ENCODE measurements around the gene ZNF234. TPM values are rescaled to one million over a fixed set of nuclear protein-coding genes. Genes with fewer than 3 reads are reported as not detected.
"Not testable (repeated sequence)": the region's sequence is repeated elsewhere in the genome, so short reads cannot be mapped to it uniquely, and the experiment has no call there.

The ZNF234 gene
- total and polyA plus RNA-seq, 8 donors = 2.0 to 7.2 (median 3.7) TPM

- TF ChIP-seq CTCF (IDR thresholded peaks at IDR 0.05) = no peak
- peak overlapping the region; percentile 63 to 71 (median 68) for H3K4me3 ChIP-seq
- DNase-seq (peak in 2 of 6 donors; percentile 23 to 44), ATAC-seq (peak in 2 of 4 donors; percentile 1 to 3), FAIRE-seq (no peak)
- intact Hi-C loops (cut with DNase I) = no loop called here
- peaks cover 0 to 13% (median 8%) of the 10 kb centered on the region in 3 donors for H3K4me1 ChIP-seq
- WGBS, 2 donors = 3% methylated on average over 18 of the region's 18 CpGs
- peaks cover 0 to 16% (median 0%) of the 10 kb centered on the region in 3 donors for H3K36me3 ChIP-seq
- peak overlapping the region in 1 of 4 donors; percentile 56 for H3K27ac ChIP-seq
- no peaks in the 10 kb centered on the region for H3K9me3 ChIP-seq
- no peaks in the 10 kb centered on the region for H3K27me3 ChIP-seq
Measured at GRCh38 chr19:44113784-44114390, 27.5 kb upstream of the ZNF234 start.

GRCh38 chr19:44121162-44121561, 20.2 kb upstream of the ZNF234 start:
- H3K27me3 ChIP-seq; DNase-seq; FAIRE-seq; H3K27ac ChIP-seq; ATAC-seq; H3K4me3 ChIP-seq; intact Hi-C loops (cut with DNase I); H3K4me1 ChIP-seq; H3K9me3 ChIP-seq: not testable (repeated sequence)
- H3K36me3 ChIP-seq = peaks cover 0 to 51% (median 8%) of the 10 kb centered on the region in 3 donors
- WGBS, 2 donors = 80 to 91% methylated on average over 4 of the region's 4 CpGs

GRCh38 chr19:44131955-44132354, 9.4 kb upstream of the ZNF234 start:
- H3K4me3 ChIP-seq = no peak overlapping the region
- no peak for ATAC-seq
- intact Hi-C loops (cut with DNase I) = no loop called here
- TF ChIP-seq CTCF (IDR thresholded peaks at IDR 0.05) = no peak
- H3K9me3 ChIP-seq = no peaks in the 10 kb centered on the region
- peaks cover 0 to 38% (median 10%) of the 10 kb centered on the region in 3 donors for H3K36me3 ChIP-seq
- FAIRE-seq = no peak
- no peaks in the 10 kb centered on the region for H3K27me3 ChIP-seq
- 94 to 99% methylated on average over 5 of the region's 5 CpGs for WGBS, 2 donors
- H3K4me1 ChIP-seq = no peaks in the 10 kb centered on the region
- H3K27ac ChIP-seq = no peak overlapping the region
- no peak for DNase-seq

GRCh38 chr19:44142059-44142433, 692 bp downstream of the ZNF234 start:
- peaks cover 0 to 4% (median 0%) of the 10 kb centered on the region in 3 donors for H3K4me1 ChIP-seq
- ATAC-seq (peak; percentile 15 to 42 (median 33)), DNase-seq (no peak), FAIRE-seq (no peak)
- peaks cover 0 to 9% (median 0%) of the 10 kb centered on the region in 3 donors for H3K36me3 ChIP-seq
- H3K27me3 ChIP-seq = no peaks in the 10 kb centered on the region
- intact Hi-C loops (cut with DNase I) = no loop called here
- 4% methylated on average over 13 of the region's 13 CpGs for WGBS, 2 donors
- H3K4me3 ChIP-seq = peak overlapping the region; percentile 57 to 94 (median 83)
- no peak overlapping the region for H3K27ac ChIP-seq
- no peak for TF ChIP-seq CTCF (IDR thresholded peaks at IDR 0.05)
- H3K9me3 ChIP-seq = no peaks in the 10 kb centered on the region

- DNase-seq (no peak), ATAC-seq (no peak), FAIRE-seq (no peak)
- TF ChIP-seq CTCF (IDR thresholded peaks at IDR 0.05) = no peak
- Histone ChIP-seq H3K4me3 (no peak overlapping the region), H3K36me3 (peaks cover 6 to 68% (median 30%) of the 10 kb centered on the region in 3 donors), H3K9me3 (no peaks in the 10 kb centered on the region), H3K27me3 (no peaks in the 10 kb centered on the region), H3K4me1 (no peaks in the 10 kb centered on the region), H3K27ac (no peak overlapping the region)
- 95 to 100% methylated on average over 4 of the region's 4 CpGs for WGBS, 2 donors
- intact Hi-C loops (cut with DNase I) = no loop called here
Measured at GRCh38 chr19:44149776-44150175, 8.4 kb downstream of the ZNF234 start.

All from pancreas (tissue), 10 donors.